Large intestine (tissue), 3 donors: ENCODE data around the gene PCARE. TPM values are rescaled to one million over a fixed set of nuclear protein-coding genes. Genes with fewer than 3 reads are reported as not detected.

ENCODE experiments used
- DNase-seq, 2 donors: peaks; one replicate each; pipeline versions ENCODE4 v3.0.0 to v3.0.0-alpha.2; 2013
- H3K27ac ChIP-seq: one replicate; pipeline ENCODE4 v1.5.1; 2013; ENCODE audit warnings: low read length
- H3K27me3 ChIP-seq: 2 replicates; pipeline ENCODE4 v1.6.1; 2013; ENCODE audit warnings: low read length; ENCODE audit not compliant: control insufficient read depth, insufficient read depth
- H3K36me3 ChIP-seq: 2 replicates; pipeline ENCODE4 v1.6.1; 2013; ENCODE audit warnings: low read length; ENCODE audit not compliant: control insufficient read depth, insufficient read depth
- H3K4me1 ChIP-seq: one replicate; pipeline ENCODE4 v1.6.1; 2013; ENCODE audit warnings: low read length; ENCODE audit not compliant: control insufficient read depth, insufficient read depth
- H3K4me3 ChIP-seq: one replicate; pipeline ENCODE4 v1.5.1; 2013; ENCODE audit warnings: low read length
- H3K9me3 ChIP-seq: one replicate; pipeline ENCODE4 v1.6.1; 2013; ENCODE audit warnings: mild to moderate bottlenecking, low read depth, low read length, moderate library complexity; ENCODE audit not compliant: control insufficient read depth
- WGBS: methylation state at CpG from one replicate; pipeline ENCODE4 v1.1.5; 2013; ENCODE audit warnings: low lambda C conversion rate; ENCODE audit not compliant: insufficient coverage; 5-methylcytosine and 5-hydroxymethylcytosine counted together
- polyA plus RNA-seq: library from polyadenylated mRNA; unstranded; fragments of 120-200 nt; gene quantifications from one replicate; pipeline ENCODE4 v1.2.1, GENCODE V29; 2013

Gene PCARE
- polyA plus RNA-seq, 1 donor, result 0.01 TPM

GRCh38 chr2:29040552-29040951, 33.8 kb downstream of the PCARE start:
- no peak overlapping the region for H3K4me3 ChIP-seq
- H3K36me3 ChIP-seq, result no peaks in the 10 kb centered on the region
- no peaks in the 10 kb centered on the region for H3K9me3 ChIP-seq
- no CpG with 5 or more reads among the region's 6 CpGs for WGBS
- no peaks in the 10 kb centered on the region for H3K27me3 ChIP-seq
- H3K27ac ChIP-seq, result no peak overlapping the region
- no peaks in the 10 kb centered on the region for H3K4me1 ChIP-seq
- DNase-seq, result no peak

GRCh38 chr2:29039718-29040480, 34.4 kb downstream of the PCARE start:
- DNase-seq, result no peak
- Histone ChIP-seq H3K27ac (no peak overlapping the region), H3K4me3 (no peak overlapping the region), H3K27me3 (no peaks in the 10 kb centered on the region), H3K36me3 (no peaks in the 10 kb centered on the region), H3K4me1 (no peaks in the 10 kb centered on the region), H3K9me3 (no peaks in the 10 kb centered on the region)
- 70% methylated on average over 2 of the region's 4 CpGs for WGBS

- Histone ChIP-seq H3K36me3 (no peaks in the 10 kb centered on the region), H3K27me3 (no peaks in the 10 kb centered on the region), H3K4me3 (no peak overlapping the region), H3K27ac (no peak overlapping the region), H3K9me3 (no peaks in the 10 kb centered on the region), H3K4me1 (no peaks in the 10 kb centered on the region)
- DNase-seq, result no peak
- WGBS, result no CpG with 5 or more reads among the region's 17 CpGs
These were observed 39.1 kb downstream of the PCARE start for GRCh38 chr2:29035016-29035745.

DNA sequence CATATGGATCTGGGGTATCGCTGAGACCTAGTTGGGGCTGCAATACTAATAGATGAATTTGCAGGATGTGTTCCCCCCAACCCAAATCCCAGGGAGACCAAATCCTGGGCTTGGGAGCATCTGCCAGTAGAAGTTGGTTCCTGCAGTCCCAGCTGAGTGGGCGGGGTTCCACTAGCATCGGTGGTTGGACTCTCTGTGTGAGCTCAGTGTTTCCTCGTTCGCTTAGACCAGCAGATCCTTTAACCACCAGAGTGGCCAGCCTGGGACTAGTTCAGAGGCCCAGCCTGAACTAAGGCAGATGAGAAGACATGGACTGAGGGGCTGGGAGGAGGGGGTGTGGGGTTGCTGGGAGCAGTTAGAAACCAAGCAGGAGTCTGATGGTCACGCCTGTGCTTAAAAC, 40.7 kb downstream of the PCARE start:
- Histone ChIP-seq H3K4me3 (no peak overlapping the region), H3K36me3 (no peaks in the 10 kb centered on the region), H3K9me3 (no peaks in the 10 kb centered on the region), H3K27me3 (no peaks in the 10 kb centered on the region), H3K27ac (no peak overlapping the region), H3K4me1 (no peaks in the 10 kb centered on the region)
- no peak for DNase-seq
- no CpG with 5 or more reads among the region's 6 CpGs for whole genome bisulfite sequencing

- Histone ChIP-seq H3K9me3 (no peaks in the 10 kb centered on the region), H3K27me3 (no peaks in the 10 kb centered on the region), H3K4me3 (no peak overlapping the region), H3K27ac (no peak overlapping the region), H3K4me1 (no peaks in the 10 kb centered on the region), H3K36me3 (no peaks in the 10 kb centered on the region)
- DNase-seq, result no peak
- WGBS, result no CpG with 5 or more reads among the region's 2 CpGs
These were observed 41.2 kb downstream of the PCARE start for GRCh38 chr2:29033172-29033571.

DNA sequence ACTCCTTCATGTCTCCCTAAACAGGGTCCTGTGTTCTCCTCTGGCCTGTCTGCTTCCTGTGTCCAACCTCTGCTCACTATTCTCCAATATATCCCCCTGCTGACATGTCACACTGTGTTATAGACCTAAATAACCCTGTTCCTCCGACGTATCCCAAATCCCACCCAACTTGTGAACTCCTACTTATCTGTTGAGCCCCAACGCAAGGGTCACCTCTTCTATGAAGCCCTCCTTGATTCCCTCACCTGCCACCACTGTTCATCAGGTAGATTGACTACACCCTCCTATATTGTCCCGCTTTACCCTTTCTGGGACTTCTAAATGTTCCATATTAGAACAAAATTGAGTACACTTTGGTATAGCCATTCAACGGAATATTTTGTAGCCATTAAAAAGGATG, 42.1 kb downstream of the PCARE start:
- Histone ChIP-seq H3K9me3 (no peaks in the 10 kb centered on the region), H3K27me3 (no peaks in the 10 kb centered on the region), H3K27ac (no peak overlapping the region), H3K36me3 (no peaks in the 10 kb centered on the region), H3K4me3 (no peak overlapping the region), H3K4me1 (no peaks in the 10 kb centered on the region)
- 97% methylated on average over 4 of the region's 5 CpGs for WGBS
- DNase-seq, result no peak

DNA sequence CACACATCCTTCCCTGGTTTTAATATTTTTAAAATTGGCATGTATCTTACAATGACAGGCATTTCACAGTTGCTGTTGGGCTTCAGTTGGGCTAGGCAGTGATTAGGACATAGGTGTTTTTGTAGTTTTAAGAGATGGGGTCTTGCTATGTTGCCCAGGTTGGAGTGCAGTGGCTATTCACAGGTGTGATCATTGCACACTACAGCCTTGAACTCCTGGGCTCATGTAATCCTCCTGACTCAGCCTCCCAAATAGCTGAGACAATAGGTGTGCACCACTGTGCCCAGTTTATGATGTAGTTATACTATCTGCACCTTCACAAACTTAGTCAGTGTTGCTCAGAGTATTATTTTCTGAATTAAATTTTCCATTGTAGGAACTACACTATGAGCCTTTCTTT, 43.3 kb downstream of the PCARE start:
- no peaks in the 10 kb centered on the region for H3K27me3 ChIP-seq
- H3K4me3 ChIP-seq, result no peak overlapping the region
- H3K36me3 ChIP-seq, result no peaks in the 10 kb centered on the region
- no peak overlapping the region for H3K27ac ChIP-seq
- no peak for DNase-seq
- H3K4me1 ChIP-seq, result no peaks in the 10 kb centered on the region
- no peaks in the 10 kb centered on the region for H3K9me3 ChIP-seq

GRCh38 chr2:29025711-29026110, 48.6 kb downstream of the PCARE start:
- no CpG with 5 or more reads among the region's 3 CpGs for WGBS
- no peak for DNase-seq

GRCh38 chr2:29024882-29025430, 49.4 kb downstream of the PCARE start:
- Histone ChIP-seq H3K27me3 (no peaks in the 10 kb centered on the region), H3K36me3 (no peaks in the 10 kb centered on the region), H3K4me3 (no peak overlapping the region), H3K4me1 (no peaks in the 10 kb centered on the region), H3K9me3 (no peaks in the 10 kb centered on the region), H3K27ac (no peak overlapping the region)
- no CpG with 5 or more reads among the region's 4 CpGs for WGBS
- DNase-seq, result no peak

More at GRCh38 chr2:29025711-29026110, 48.6 kb downstream of the PCARE start:
- H3K4me3 ChIP-seq, result no peak overlapping the region
- H3K27me3 ChIP-seq, result no peaks in the 10 kb centered on the region
- no peaks in the 10 kb centered on the region for H3K4me1 ChIP-seq
- no peaks in the 10 kb centered on the region for H3K9me3 ChIP-seq
- no peaks in the 10 kb centered on the region for H3K36me3 ChIP-seq
- H3K27ac ChIP-seq, result no peak overlapping the region

- no peaks in the 10 kb centered on the region for H3K4me1 ChIP-seq
- H3K9me3 ChIP-seq, result no peaks in the 10 kb centered on the region
- H3K27ac ChIP-seq, result no peak overlapping the region
- H3K4me3 ChIP-seq, result no peak overlapping the region
- no peak for DNase-seq
- WGBS, result no CpG with 5 or more reads among the region's 4 CpGs
- H3K36me3 ChIP-seq, result no peaks in the 10 kb centered on the region
- no peaks in the 10 kb centered on the region for H3K27me3 ChIP-seq
These were observed 51.1 kb downstream of the PCARE start for GRCh38 chr2:29023188-29023587.
